K562 (cell line): ENCODE data around the gene CCDC187. TPM values are rescaled to one million over a fixed set of nuclear protein-coding genes. Genes with fewer than 3 reads are reported as not detected.

ENCODE experiments used
- ATAC-seq: fragments of 200-7000 bp; cut with Tn5 transposase; 3 replicates; pipeline ENCODE4 v1.9.1; 2020; ENCODE audit warnings: moderate library complexity
- BruUV-seq: library from RNA; stranded (reverse); fragments of 400-500 nt; replicated peaks from 2 replicates; lab custom pipeline; 2021; lab: Mats Ljungman, UMichigan
- CTCF ChIA-PET: fragments of 300-600 bp; formaldehyde crosslinking; extraction: SDS; loops from one replicate; lab custom pipeline; 2021; ENCODE audit warnings: low intra/inter-chr PET ratio; lab: Yijun Ruan, JAX
- POLR2A ChIA-PET: fragments of 300-600, 350-650 bp; sonication (Branson Sonifier 250); formaldehyde crosslinking; extraction: SDS; loops from one replicate; lab custom pipeline; 2021; ENCODE audit warnings: antibody characterized with exemption, inconsistent platforms; lab: Yijun Ruan, JAX
- DNase-seq, 4 experiments: peaks; one replicate each; pipeline versions ENCODE4 v3.0.0 to v3.0.0-alpha.2; 2011 to 2018; ENCODE audit warnings: low spot score in 3 of 4, mixed read lengths in 3 of 4; ENCODE audit errors: extremely low read depth in 1 of 4
- FAIRE-seq: peaks from 2 replicates; lab custom pipeline; 2011; peaks lifted over from hg19 to GRCh38; lab: Jason Lieb, UNC
- H2AFZ ChIP-seq: 2 replicates; pipeline ENCODE4 v1.6.0; 2011; ENCODE audit warnings: low read depth, low read length, control low read depth, inconsistent platforms
- H3K27ac ChIP-seq: fragments of 200-600 bp; 3 replicates; pipeline ENCODE4 v1.8.0; 2011; ENCODE audit warnings: low read depth, mild to moderate bottlenecking, control low read depth, inconsistent platforms, low read length, moderate library complexity, mixed read lengths; ENCODE audit errors: extremely low read depth
- H3K27me3 ChIP-seq, 2 experiments: fragments of 300-600 bp in 1 of 2; 2 replicates in 1 of 2; 3 replicates in 1 of 2; pipeline versions ENCODE4 v1.6.0 to v1.8.0; 2011; ENCODE audit warnings: inconsistent platforms in 2 of 2, low read length in 2 of 2, mild to moderate bottlenecking in 1 of 2, mixed read lengths in 1 of 2, moderate library complexity in 1 of 2; ENCODE audit not compliant: control insufficient read depth in 2 of 2, insufficient read depth in 2 of 2
- H3K36me3 ChIP-seq: fragments of 300-600 bp; 3 replicates; pipeline ENCODE4 v1.8.0; 2011; ENCODE audit warnings: mild to moderate bottlenecking, low read length, inconsistent platforms; ENCODE audit not compliant: control insufficient read depth, insufficient read depth
- H3K4me1 ChIP-seq, 2 experiments: fragments of 200-600 bp in 1 of 2; replicated peaks in 1 of 2; 2 replicates in 1 of 2; 3 replicates in 1 of 2; pipeline versions ENCODE4 v1.5.1 to v1.8.0; 2011; ENCODE audit warnings: inconsistent platforms in 2 of 2, low read length in 2 of 2, mild to moderate bottlenecking in 1 of 2, mixed read lengths in 1 of 2, moderate library complexity in 1 of 2; ENCODE audit not compliant: control insufficient read depth in 2 of 2, insufficient read depth in 2 of 2
- H3K4me2 ChIP-seq: 2 replicates; pipeline ENCODE4 v1.6.1; 2011; ENCODE audit warnings: low read length, control low read depth, inconsistent platforms, mixed read lengths; ENCODE audit not compliant: insufficient read depth
- H3K4me3 ChIP-seq: fragments of 200-600 bp; sonication (generic), shearing (Covaris generic); 2 replicates; pipeline ENCODE4 v1.5.1; 2016; ENCODE audit warnings: control low read depth, inconsistent platforms
- H3K79me2 ChIP-seq: fragments of 200-600 bp; 3 replicates; pipeline ENCODE4 v1.8.0; 2011; ENCODE audit warnings: low read length, inconsistent platforms; ENCODE audit not compliant: control insufficient read depth, insufficient read depth
- H3K9ac ChIP-seq, 2 experiments: 2 replicates each; pipeline versions ENCODE4 v1.6.0 to v1.6.1; 2011; ENCODE audit warnings: low read depth in 2 of 2, low read length in 2 of 2, control low read depth in 1 of 2, inconsistent platforms in 1 of 2, mild to moderate bottlenecking in 1 of 2, mixed read lengths in 1 of 2; ENCODE audit not compliant: insufficient read depth in 1 of 2
- H3K9me1 ChIP-seq: one replicate; pipeline ENCODE4 v1.6.0; 2011; ENCODE audit warnings: inconsistent platforms, mild to moderate bottlenecking, low read length, moderate library complexity; ENCODE audit not compliant: control insufficient read depth, insufficient read depth
- H3K9me3 ChIP-seq: replicated peaks from 2 replicates; pipeline ENCODE4 v1.5.1; 2011; ENCODE audit warnings: low read depth, low read length, inconsistent platforms; ENCODE audit not compliant: control insufficient read depth, insufficient read depth
- H4K20me1 ChIP-seq: replicated peaks from 2 replicates; pipeline ENCODE4 v1.6.1; 2011; ENCODE audit warnings: low read length, inconsistent platforms, mixed read lengths; ENCODE audit not compliant: control insufficient read depth, insufficient read depth
- CHD1 ChIP-seq: fragments of 200-600 bp; sonication (generic); IDR thresholded peaks from one replicate; pipeline ENCODE4 v1.6.1; 2012; ENCODE audit warnings: mild to moderate bottlenecking, moderate library complexity, low read length, inconsistent platforms
- CREB1 ChIP-seq, 2 experiments: sonication (generic) in 1 of 2; formaldehyde crosslinking in 1 of 2; IDR thresholded peaks; 2 replicates each; pipeline versions ENCODE4 v1.6.1 to v1.8.0; 2012 to 2022; ENCODE audit warnings: inconsistent platforms in 1 of 2, mild to moderate bottlenecking in 1 of 2, missing genetic modification reagents in 1 of 2, moderate library complexity in 1 of 2
- HNRNPK ChIP-seq: fragments of 200-400 bp; formaldehyde crosslinking; IDR thresholded peaks from one replicate; pipeline ENCODE4 v1.6.1; 2018; ENCODE audit warnings: mild to moderate bottlenecking, low read depth, low read length; ENCODE audit not compliant: poor library complexity, severe bottlenecking
- L3MBTL2 ChIP-seq: fragments of 450-650 bp; IDR thresholded peaks from 2 replicates; pipeline ENCODE4 v1.6.1; 2016; ENCODE audit warnings: mild to moderate bottlenecking, moderate library complexity
- LCOR ChIP-seq: sonication (generic); formaldehyde crosslinking; IDR thresholded peaks from 2 replicates; pipeline ENCODE4 v1.8.0; 2022; ENCODE audit warnings: mild to moderate bottlenecking, missing genetic modification reagents
- MAZ ChIP-seq, 2 experiments: fragments of 450-650 bp in 1 of 2; sonication (generic) in 1 of 2; formaldehyde crosslinking; IDR thresholded peaks in 1 of 2; conservative IDR thresholded peaks in 1 of 2; 2 replicates each; pipeline versions ENCODE4 v1.4.0 to v1.5.0; 2020; ENCODE audit warnings: mild to moderate bottlenecking in 1 of 2, missing genetic modification reagents in 1 of 2
- ZEB2 ChIP-seq: fragments of 450-650 bp; IDR thresholded peaks from 2 replicates; pipeline ENCODE4 v1.6.1; 2016
- ZNF274 ChIP-seq: IDR thresholded peaks from 2 replicates; pipeline ENCODE4 v1.6.1; 2011; ENCODE audit warnings: low read depth, mild to moderate bottlenecking, low read length, moderate library complexity, borderline replicate concordance
- ZNF444 ChIP-seq: fragments of 250-450 bp; sonication (Bioruptor Pico); IDR thresholded peaks from 2 replicates; pipeline ENCODE4 v1.4.0; 2020; ENCODE audit warnings: mild to moderate bottlenecking, moderate library complexity
- ZNF75A ChIP-seq: fragments of 450-650 bp; formaldehyde crosslinking; IDR thresholded peaks from 2 replicates; pipeline ENCODE4 v1.4.0; 2020; ENCODE audit warnings: mild to moderate bottlenecking
- ZNF77 ChIP-seq: fragments of 250-450 bp; sonication (Bioruptor Pico); IDR thresholded peaks from 2 replicates; pipeline ENCODE4 v1.5.0; 2020
- WGBS: fragments of 100-300 bp; shearing (Covaris generic); methylation state at CpG from one replicate; pipeline ENCODE4 v1.1.6; 2016; ENCODE audit warnings: low coverage, mixed read lengths; ENCODE audit not compliant: insufficient coverage; ENCODE audit errors: missing lambda C conversion rate; 5-methylcytosine and 5-hydroxymethylcytosine counted together
- in situ Hi-C: fragments of 300-500 bp; cut with MboI; formaldehyde crosslinking; loops from 4 replicates; pipeline ENCODE4 v1.15.0; 2018; ENCODE audit warnings: inconsistent platforms, mixed read lengths
- intact Hi-C: fragments of 100-400 bp; cut with micrococcal nuclease; formaldehyde crosslinking; loops from 2 replicates; pipeline ENCODE4 v1.14.2; 2022
- polyA plus RNA-seq, 8 experiments: library from polyadenylated mRNA; depleted of rRNA in 4 of 8; stranded (reverse) in 5 of 8; unstranded in 3 of 8; fragments of >200 nt; fragmentation: Nextera tagmentation in 2 of 8; fragmentation: Illumina TruSeq in 1 of 8; extraction: Ambion mirVana in 2 of 8; extraction: Trizol in 1 of 8; gene quantifications; 2 replicates each; pipeline versions ENCODE4 v1.2.1 to v1.2.3, GENCODE V29; 2011 to 2014; ENCODE audit warnings: inconsistent platforms in 1 of 8, missing spikeins in 1 of 8
- total RNA-seq, 7 experiments: library from RNA; depleted of rRNA in 6 of 7; stranded (reverse); fragments of >200 nt in 6 of 7; fragmentation: Illumina TruSeq in 2 of 7; extraction: Trizol in 2 of 7; gene quantifications; 2 replicates each; pipeline versions ENCODE4 v1.2.1 to v1.2.3, GENCODE V29; 2011 to 2021; ENCODE audit warnings: low replicate concordance in 1 of 7
- TF ChIP-seq, protein P1 (sequence below): sonication (generic); formaldehyde crosslinking; IDR thresholded peaks from 2 replicates; pipeline ENCODE4 v1.9.0; 2022; ENCODE audit warnings: mild to moderate bottlenecking, missing genetic modification reagents
- TF ChIP-seq, protein P2 (sequence below), 3 experiments: fragments of 200-800 bp in 1 of 3; fragments of 250-450 bp in 1 of 3; fragments of 450-650 bp in 1 of 3; sonication (Bioruptor Pico) in 1 of 3; sonication (Bioruptor generic) in 1 of 3; formaldehyde crosslinking in 1 of 3; IDR thresholded peaks; 2 replicates each; pipeline versions ENCODE4 v1.6.1 to v1.8.0; 2016 to 2022; ENCODE audit warnings: mild to moderate bottlenecking in 2 of 3, missing genetic modification characterization in 2 of 3, missing compliant biosample characterization in 1 of 3, moderate library complexity in 1 of 3
- TF ChIP-seq, protein P3 (sequence below): sonication (generic); formaldehyde crosslinking; IDR thresholded peaks from 2 replicates; pipeline ENCODE4 v1.8.0; 2022; ENCODE audit warnings: mild to moderate bottlenecking, missing genetic modification reagents
- TF ChIP-seq, protein P4 (sequence below): fragments of 200-800 bp; sonication (Bioruptor generic); IDR thresholded peaks from 2 replicates; pipeline ENCODE4 v1.6.1; 2017; ENCODE audit warnings: missing genetic modification characterization, missing compliant biosample characterization

Gene CCDC187
- total and polyA plus RNA-seq, 9 of the 15 experiments (the other 6 are each of a cell fraction or from before 2014, with no cell fraction given): not detected

DNA sequence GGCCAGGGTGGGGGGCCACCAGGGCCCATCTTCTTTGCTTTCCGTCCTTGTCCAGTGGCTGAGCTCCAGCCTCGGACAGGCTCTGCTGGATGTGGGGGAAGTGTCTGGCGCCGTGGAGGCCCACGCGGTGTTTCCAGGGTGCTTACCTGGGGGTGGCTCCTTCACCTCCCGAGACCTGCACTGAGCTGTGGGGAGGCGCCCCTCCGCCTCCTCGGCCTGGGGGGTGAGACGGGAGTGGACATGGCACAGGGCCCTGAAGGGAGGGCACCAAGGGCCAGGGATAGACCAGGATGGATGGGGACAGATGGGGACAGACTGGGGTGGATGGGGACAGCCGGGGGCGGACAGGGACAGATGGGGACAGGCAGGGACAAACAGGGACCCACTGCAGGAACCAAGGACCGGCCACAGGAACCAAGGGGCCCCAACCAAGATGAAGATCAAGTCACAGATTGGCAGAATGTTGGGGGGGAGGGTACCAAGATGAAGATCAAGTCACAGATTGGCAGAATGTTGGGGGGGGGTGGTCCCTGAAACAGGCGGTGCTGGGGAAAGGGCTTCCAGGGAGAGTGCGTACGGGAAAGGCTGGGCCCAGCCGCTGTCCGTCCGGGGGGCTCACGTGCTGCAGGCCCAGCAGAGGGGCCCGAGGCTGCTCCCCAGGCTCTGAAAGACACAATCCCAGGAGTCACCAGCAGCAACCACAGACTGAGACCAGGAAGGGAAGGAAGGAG lies 44.9 kb downstream of the CCDC187 start:
- Histone ChIP-seq H3K36me3 (no peaks in the 10 kb centered on the region), H3K9ac (no peak overlapping the region), H4K20me1 (no peaks in the 10 kb centered on the region; the same call in none of the 2 replicates), H3K27me3 (peaks cover 17 to 57% of the 10 kb centered on the region in 2 experiments; a peak in 4 of 5 replicates), H3K4me1 (peaks cover 0 to 83% of the 10 kb centered on the region in 2 experiments; a peak in 3 of 5 replicates), H3K27ac (no peak overlapping the region), H2AFZ (no peak overlapping the region), H3K4me2 (no peak overlapping the region), H3K4me3 (no peak overlapping the region), H3K9me3 (no peaks in the 10 kb centered on the region), H3K79me2 (no peaks in the 10 kb centered on the region), H3K9me1 (no peaks in the 10 kb centered on the region)
- DNase-seq (no peak), ATAC-seq (no peak), FAIRE-seq (no peak)
- ChIA-PET CTCF (no interaction called here), POLR2A (no interaction called here)
- 39% methylated on average over 21 of the region's 22 CpGs for WGBS
- in situ Hi-C loops: no loop called here
- no TSS peak for BruUV-seq
- intact Hi-C loops: no loop called here
- TF ChIP-seq MAZ (CRISPR knock-in tag; conservative IDR thresholded peaks at IDR 0.05 in 1 of 2, IDR thresholded peaks at IDR 0.05 in 1 of 2) (no peak), LCOR (no peak), ZNF77 (no peak), ZNF274 (no peak), HNRNPK (no peak), ZNF75A (CRISPR knock-in tag) (no peak), ZNF444 (CRISPR knock-in tag) (no peak), CREB1 (IDR thresholded peaks at IDR 0.05) (no peak), CREB1 (CRISPR knock-in tag; IDR thresholded peaks at IDR 0.05) (no peak), L3MBTL2 (no peak), CHD1 (no peak), ZEB2 (no peak)
- TF ChIP-seq, protein P1, sequence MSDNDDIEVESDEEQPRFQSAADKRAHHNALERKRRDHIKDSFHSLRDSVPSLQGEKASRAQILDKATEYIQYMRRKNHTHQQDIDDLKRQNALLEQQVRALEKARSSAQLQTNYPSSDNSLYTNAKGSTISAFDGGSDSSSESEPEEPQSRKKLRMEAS: no peak
- TF ChIP-seq, protein P2, sequence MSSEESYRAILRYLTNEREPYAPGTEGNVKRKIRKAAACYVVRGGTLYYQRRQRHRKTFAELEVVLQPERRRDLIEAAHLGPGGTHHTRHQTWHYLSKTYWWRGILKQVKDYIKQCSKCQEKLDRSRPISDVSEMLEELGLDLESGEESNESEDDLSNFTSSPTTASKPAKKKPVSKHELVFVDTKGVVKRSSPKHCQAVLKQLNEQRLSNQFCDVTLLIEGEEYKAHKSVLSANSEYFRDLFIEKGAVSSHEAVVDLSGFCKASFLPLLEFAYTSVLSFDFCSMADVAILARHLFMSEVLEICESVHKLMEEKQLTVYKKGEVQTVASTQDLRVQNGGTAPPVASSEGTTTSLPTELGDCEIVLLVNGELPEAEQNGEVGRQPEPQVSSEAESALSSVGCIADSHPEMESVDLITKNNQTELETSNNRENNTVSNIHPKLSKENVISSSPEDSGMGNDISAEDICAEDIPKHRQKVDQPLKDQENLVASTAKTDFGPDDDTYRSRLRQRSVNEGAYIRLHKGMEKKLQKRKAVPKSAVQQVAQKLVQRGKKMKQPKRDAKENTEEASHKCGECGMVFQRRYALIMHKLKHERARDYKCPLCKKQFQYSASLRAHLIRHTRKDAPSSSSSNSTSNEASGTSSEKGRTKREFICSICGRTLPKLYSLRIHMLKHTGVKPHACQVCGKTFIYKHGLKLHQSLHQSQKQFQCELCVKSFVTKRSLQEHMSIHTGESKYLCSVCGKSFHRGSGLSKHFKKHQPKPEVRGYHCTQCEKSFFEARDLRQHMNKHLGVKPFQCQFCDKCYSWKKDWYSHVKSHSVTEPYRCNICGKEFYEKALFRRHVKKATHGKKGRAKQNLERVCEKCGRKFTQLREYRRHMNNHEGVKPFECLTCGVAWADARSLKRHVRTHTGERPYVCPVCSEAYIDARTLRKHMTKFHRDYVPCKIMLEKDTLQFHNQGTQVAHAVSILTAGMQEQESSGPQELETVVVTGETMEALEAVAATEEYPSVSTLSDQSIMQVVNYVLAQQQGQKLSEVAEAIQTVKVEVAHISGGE (CRISPR knock-in tag; IDR thresholded peaks at IDR 0.05): no peak
- TF ChIP-seq, protein P3, sequence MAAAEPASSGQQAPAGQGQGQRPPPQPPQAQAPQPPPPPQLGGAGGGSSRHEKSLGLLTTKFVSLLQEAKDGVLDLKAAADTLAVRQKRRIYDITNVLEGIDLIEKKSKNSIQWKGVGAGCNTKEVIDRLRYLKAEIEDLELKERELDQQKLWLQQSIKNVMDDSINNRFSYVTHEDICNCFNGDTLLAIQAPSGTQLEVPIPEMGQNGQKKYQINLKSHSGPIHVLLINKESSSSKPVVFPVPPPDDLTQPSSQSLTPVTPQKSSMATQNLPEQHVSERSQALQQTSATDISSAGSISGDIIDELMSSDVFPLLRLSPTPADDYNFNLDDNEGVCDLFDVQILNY (CRISPR knock-in tag): no peak
- TF ChIP-seq, protein P4, sequence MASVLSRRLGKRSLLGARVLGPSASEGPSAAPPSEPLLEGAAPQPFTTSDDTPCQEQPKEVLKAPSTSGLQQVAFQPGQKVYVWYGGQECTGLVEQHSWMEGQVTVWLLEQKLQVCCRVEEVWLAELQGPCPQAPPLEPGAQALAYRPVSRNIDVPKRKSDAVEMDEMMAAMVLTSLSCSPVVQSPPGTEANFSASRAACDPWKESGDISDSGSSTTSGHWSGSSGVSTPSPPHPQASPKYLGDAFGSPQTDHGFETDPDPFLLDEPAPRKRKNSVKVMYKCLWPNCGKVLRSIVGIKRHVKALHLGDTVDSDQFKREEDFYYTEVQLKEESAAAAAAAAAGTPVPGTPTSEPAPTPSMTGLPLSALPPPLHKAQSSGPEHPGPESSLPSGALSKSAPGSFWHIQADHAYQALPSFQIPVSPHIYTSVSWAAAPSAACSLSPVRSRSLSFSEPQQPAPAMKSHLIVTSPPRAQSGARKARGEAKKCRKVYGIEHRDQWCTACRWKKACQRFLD (CRISPR knock-in tag): no peak
